Activated CD8-positive, alpha-beta memory T cell treated with anti-CD3 and anti-CD28 coated beads, Interleukin-2, amount 10 ng/mL, durations not matched to agents 7 days and 5 days (primary cell): Measurements from ENCODE around the gene POLE3. TPM values are rescaled to one million over a fixed set of nuclear protein-coding genes. Genes with fewer than 3 reads are reported as not detected.
A peak's percentile ranks its signal among the peaks of the same experiment; 100 is the strongest.
"Not testable (repeated sequence)": the region's sequence is repeated elsewhere in the genome, so short reads cannot be mapped to it uniquely, and the experiment has no call there.

Experiments
- ATAC-seq: fragments of 150-1000 bp; cut with Tn5 transposase; one replicate; pipeline ENCODE4 v1.10.0; 2021; ENCODE audit warnings: moderate library complexity
- CTCF ChIA-PET: fragments of 350-600 bp; sonication (Branson Sonifier 250); formaldehyde crosslinking; loops from one replicate; lab custom pipeline; 2021; ENCODE audit warnings: antibody characterized with exemption; lab: Charles Lee
- DNase-seq: peaks from one replicate; pipeline ENCODE4 v3.0.0-alpha.2; 2020
- H3K27ac Mint-ChIP-seq: one replicate; pipeline ENCODE4 v1.8.0; 2021; ENCODE audit warnings: mild to moderate bottlenecking, mixed read lengths
- H3K27me3 Mint-ChIP-seq: one replicate; pipeline ENCODE4 v1.8.0; 2021; ENCODE audit warnings: mixed read lengths
- H3K36me3 Mint-ChIP-seq: one replicate; pipeline ENCODE4 v1.8.0; 2021; ENCODE audit warnings: mild to moderate bottlenecking, mixed read lengths
- H3K4me1 Mint-ChIP-seq: one replicate; pipeline ENCODE4 v1.8.0; 2021; ENCODE audit warnings: mixed read lengths
- H3K4me3 Mint-ChIP-seq: one replicate; pipeline ENCODE4 v1.8.0; 2021; ENCODE audit warnings: mild to moderate bottlenecking, moderate library complexity, mixed read lengths
- H3K9me3 Mint-ChIP-seq: one replicate; pipeline ENCODE4 v1.8.0; 2022; ENCODE audit warnings: low read depth, mixed read lengths
- total RNA-seq, 2 experiments: library from RNA; stranded (reverse); gene quantifications; one replicate each; pipeline ENCODE4 v1.2.3, GENCODE V29; 2021

The POLE3 gene
- total RNA-seq, 2 experiments from 2014 or later, result 55.0 to 72.7 TPM

GRCh38 chr9:113380869-113381378, 29.6 kb downstream of the POLE3 start:
- Mint-ChIP-seq H3K27me3 (no peaks in the 10 kb centered on the region), H3K27ac (no peak overlapping the region), H3K36me3 (no peaks in the 10 kb centered on the region), H3K9me3 (no peaks in the 10 kb centered on the region), H3K4me1 (peaks cover 5% of the 10 kb centered on the region), H3K4me3 (no peak overlapping the region)
- ATAC-seq, result no peak
- CTCF ChIA-PET, result no interaction called here
- no peak for DNase-seq

- H3K36me3 Mint-ChIP-seq, H3K27me3 Mint-ChIP-seq, H3K27ac Mint-ChIP-seq, CTCF ChIA-PET, DNase-seq, H3K9me3 Mint-ChIP-seq, ATAC-seq, H3K4me3 Mint-ChIP-seq: not testable (repeated sequence)
- H3K4me1 Mint-ChIP-seq, result peaks cover 15% of the 10 kb centered on the region
Observed at GRCh38 chr9:113379829-113380210, 30.7 kb downstream of the POLE3 start.

- H3K9me3 Mint-ChIP-seq, ATAC-seq, H3K4me3 Mint-ChIP-seq, CTCF ChIA-PET, H3K27me3 Mint-ChIP-seq, DNase-seq, H3K36me3 Mint-ChIP-seq, H3K27ac Mint-ChIP-seq: not testable (repeated sequence)
- H3K4me1 Mint-ChIP-seq, result peaks cover 15% of the 10 kb centered on the region
Observed at GRCh38 chr9:113379094-113379828, 31.2 kb downstream of the POLE3 start.

GRCh38 chr9:113376634-113377567, 33.6 kb downstream of the POLE3 start, which contains the start of gene HDHD3:
TSS of gene HDHD3 (minus strand) at chr9:113376986. CDS start at chr9:113374354, 2,632 bp downstream.
- H3K4me1 Mint-ChIP-seq, result peaks cover 15% of the 10 kb centered on the region
- CTCF ChIA-PET, result interaction anchor here (0.7 to 1.8 kb wide), 7 partner anchors 13 to 206 kb away, joined by 3 to 6 read pairs (median 3); partner anchors contain the start of genes BSPRY, C9orf43 and POLE3
- peaks cover 3% of the 10 kb centered on the region for H3K36me3 Mint-ChIP-seq
- H3K27me3 Mint-ChIP-seq, result no peaks in the 10 kb centered on the region
- H3K4me3 Mint-ChIP-seq, result peak within 1 kb of the TSS; percentile 75
- ATAC-seq, result peak; percentile 94
- DNase-seq, result peak; percentile 88
- H3K9me3 Mint-ChIP-seq, result no peaks in the 10 kb centered on the region
- peak within 1 kb of the TSS; percentile 82 for H3K27ac Mint-ChIP-seq

GRCh38 chr9:113375057-113376023, 35.1 kb downstream of the POLE3 start:
- H3K27me3 Mint-ChIP-seq, result no peaks in the 10 kb centered on the region
- peaks cover 3% of the 10 kb centered on the region for H3K36me3 Mint-ChIP-seq
- ATAC-seq (no peak), DNase-seq (no peak)
- CTCF ChIA-PET, result interaction anchor here (0.7 to 2.2 kb wide), 5 partner anchors 26 to 279 kb away, joined by 3 to 6 read pairs (median 4); partner anchors contain the start of genes ALAD, BSPRY, CDC26 and PRPF4
- peak overlapping the region; percentile 75 for H3K4me3 Mint-ChIP-seq
- peaks cover 12% of the 10 kb centered on the region for H3K4me1 Mint-ChIP-seq
- H3K27ac Mint-ChIP-seq, result peak overlapping the region; percentile 59
- H3K9me3 Mint-ChIP-seq, result no peaks in the 10 kb centered on the region

- H3K4me1 Mint-ChIP-seq, result peaks cover 12% of the 10 kb centered on the region
- no peak overlapping the region for H3K4me3 Mint-ChIP-seq
- ATAC-seq (no peak), DNase-seq (no peak)
- no peaks in the 10 kb centered on the region for H3K27me3 Mint-ChIP-seq
- H3K9me3 Mint-ChIP-seq, result no peaks in the 10 kb centered on the region
- H3K27ac Mint-ChIP-seq, result no peak overlapping the region
- peaks cover 3% of the 10 kb centered on the region for H3K36me3 Mint-ChIP-seq
- CTCF ChIA-PET, result interaction anchor here (1.0 to 2.2 kb wide), 3 partner anchors 28 to 281 kb away, joined by 3 to 6 read pairs (median 3); partner anchors contain the start of genes ALAD, CDC26 and PRPF4
Observed at GRCh38 chr9:113373676-113374392, 36.6 kb downstream of the POLE3 start.

- CTCF ChIA-PET, result interaction anchor here (2.2 kb wide), 1 partner anchor 29 kb away, joined by 6 read pairs; the partner anchor contains the start of gene ALAD
- DNase-seq (no peak), ATAC-seq (no peak)
- no peaks in the 10 kb centered on the region for H3K27me3 Mint-ChIP-seq
- peaks cover 12% of the 10 kb centered on the region for H3K4me1 Mint-ChIP-seq
- H3K9me3 Mint-ChIP-seq, result no peaks in the 10 kb centered on the region
- no peak overlapping the region for H3K27ac Mint-ChIP-seq
- peaks cover 3% of the 10 kb centered on the region for H3K36me3 Mint-ChIP-seq
- no peak overlapping the region for H3K4me3 Mint-ChIP-seq
Observed at GRCh38 chr9:113373256-113373655, 37.2 kb downstream of the POLE3 start.

GRCh38 chr9:113372059-113372458, 38.4 kb downstream of the POLE3 start:
- Mint-ChIP-seq H3K36me3 (peaks cover 3% of the 10 kb centered on the region), H3K4me1 (peaks cover 11% of the 10 kb centered on the region), H3K27ac (peak overlapping the region; percentile 2), H3K27me3 (no peaks in the 10 kb centered on the region), H3K9me3 (no peaks in the 10 kb centered on the region), H3K4me3 (no peak overlapping the region)
- DNase-seq (no peak), ATAC-seq (no peak)
- CTCF ChIA-PET, result no interaction called here

GRCh38 chr9:113370806-113371325, 39.6 kb downstream of the POLE3 start:
- Mint-ChIP-seq H3K4me3 (no peak overlapping the region), H3K9me3 (no peaks in the 10 kb centered on the region), H3K4me1 (peaks cover 10% of the 10 kb centered on the region), H3K36me3 (peaks cover 3% of the 10 kb centered on the region), H3K27me3 (no peaks in the 10 kb centered on the region), H3K27ac (no peak overlapping the region)
- DNase-seq, result no peak
- ATAC-seq, result no peak
- CTCF ChIA-PET, result no interaction called here

GRCh38 chr9:113369855-113370140, 40.7 kb downstream of the POLE3 start:
- no peaks in the 10 kb centered on the region for H3K9me3 Mint-ChIP-seq
- no peaks in the 10 kb centered on the region for H3K27me3 Mint-ChIP-seq
- ATAC-seq (no peak), DNase-seq (no peak)
- CTCF ChIA-PET, result no interaction called here
- H3K4me1 Mint-ChIP-seq, result no peaks in the 10 kb centered on the region
- no peak overlapping the region for H3K27ac Mint-ChIP-seq
- no peak overlapping the region for H3K4me3 Mint-ChIP-seq
- H3K36me3 Mint-ChIP-seq, result peaks cover 3% of the 10 kb centered on the region

GRCh38 chr9:113368982-113369854, 41.3 kb downstream of the POLE3 start:
- DNase-seq (no peak), ATAC-seq (no peak)
- H3K27ac Mint-ChIP-seq, result no peak overlapping the region
- H3K4me3 Mint-ChIP-seq, result no peak overlapping the region
- H3K4me1 Mint-ChIP-seq, result no peaks in the 10 kb centered on the region
- peaks cover 1% of the 10 kb centered on the region for H3K36me3 Mint-ChIP-seq
- no peaks in the 10 kb centered on the region for H3K27me3 Mint-ChIP-seq
- H3K9me3 Mint-ChIP-seq, result no peaks in the 10 kb centered on the region
- CTCF ChIA-PET, result no interaction called here
